ENCODE data around the gene BMI1.

DNA sequence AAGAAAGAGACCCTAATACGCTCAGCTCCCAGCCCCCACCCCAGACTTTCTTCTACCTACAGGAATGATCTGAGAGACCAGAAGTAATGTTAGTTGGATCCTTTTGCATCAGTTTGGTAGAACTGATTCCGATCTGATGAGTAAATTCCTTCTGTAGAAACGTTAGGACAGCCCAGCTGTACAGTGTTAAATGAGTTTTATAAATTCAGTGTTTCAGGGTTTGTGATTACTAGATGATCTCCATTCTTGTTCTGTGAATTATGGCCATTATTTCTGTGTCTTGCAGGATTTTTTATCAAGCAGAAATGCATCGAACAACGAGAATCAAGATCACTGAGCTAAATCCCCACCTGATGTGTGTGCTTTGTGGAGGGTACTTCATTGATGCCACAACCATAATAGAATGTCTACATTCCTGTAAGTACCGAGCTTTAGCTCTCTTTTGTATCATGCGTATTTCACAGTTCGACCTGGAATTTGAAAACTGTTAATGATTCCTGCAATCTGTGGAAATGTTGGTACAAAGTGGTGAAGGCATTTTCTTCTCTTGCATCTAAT is 5.3 kb downstream of the BMI1 start:
- TF ChIP-seq, protein P1, sequence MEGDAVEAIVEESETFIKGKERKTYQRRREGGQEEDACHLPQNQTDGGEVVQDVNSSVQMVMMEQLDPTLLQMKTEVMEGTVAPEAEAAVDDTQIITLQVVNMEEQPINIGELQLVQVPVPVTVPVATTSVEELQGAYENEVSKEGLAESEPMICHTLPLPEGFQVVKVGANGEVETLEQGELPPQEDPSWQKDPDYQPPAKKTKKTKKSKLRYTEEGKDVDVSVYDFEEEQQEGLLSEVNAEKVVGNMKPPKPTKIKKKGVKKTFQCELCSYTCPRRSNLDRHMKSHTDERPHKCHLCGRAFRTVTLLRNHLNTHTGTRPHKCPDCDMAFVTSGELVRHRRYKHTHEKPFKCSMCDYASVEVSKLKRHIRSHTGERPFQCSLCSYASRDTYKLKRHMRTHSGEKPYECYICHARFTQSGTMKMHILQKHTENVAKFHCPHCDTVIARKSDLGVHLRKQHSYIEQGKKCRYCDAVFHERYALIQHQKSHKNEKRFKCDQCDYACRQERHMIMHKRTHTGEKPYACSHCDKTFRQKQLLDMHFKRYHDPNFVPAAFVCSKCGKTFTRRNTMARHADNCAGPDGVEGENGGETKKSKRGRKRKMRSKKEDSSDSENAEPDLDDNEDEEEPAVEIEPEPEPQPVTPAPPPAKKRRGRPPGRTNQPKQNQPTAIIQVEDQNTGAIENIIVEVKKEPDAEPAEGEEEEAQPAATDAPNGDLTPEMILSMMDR (IDR thresholded peaks at IDR 0.05; ENCODE audit: low read depth, low read length, missing input control) = no peak
- TF ChIP-seq, protein P2, sequence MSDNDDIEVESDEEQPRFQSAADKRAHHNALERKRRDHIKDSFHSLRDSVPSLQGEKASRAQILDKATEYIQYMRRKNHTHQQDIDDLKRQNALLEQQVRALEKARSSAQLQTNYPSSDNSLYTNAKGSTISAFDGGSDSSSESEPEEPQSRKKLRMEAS (IDR thresholded peaks at IDR 0.05) = no peak
- TF ChIP-seq RAD21 (IDR thresholded peaks at IDR 0.05) (no peak), TAF1 (conservative IDR thresholded peaks at IDR 0.05) (no peak), SP1 (IDR thresholded peaks at IDR 0.05) (no peak), YY1 (IDR thresholded peaks at IDR 0.05) (no peak), EGR1 (IDR thresholded peaks at IDR 0.05; ENCODE audit: low read depth in 2 of 2) (no peak), GABPA (IDR thresholded peaks at IDR 0.05 in 1 of 2, conservative IDR thresholded peaks at IDR 0.05 in 1 of 2) (no peak)
- TF ChIP-seq, protein P3, sequence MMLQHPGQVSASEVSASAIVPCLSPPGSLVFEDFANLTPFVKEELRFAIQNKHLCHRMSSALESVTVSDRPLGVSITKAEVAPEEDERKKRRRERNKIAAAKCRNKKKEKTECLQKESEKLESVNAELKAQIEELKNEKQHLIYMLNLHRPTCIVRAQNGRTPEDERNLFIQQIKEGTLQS (IDR thresholded peaks at IDR 0.05) = no peak
